GM12865 (cell line): ENCODE results near the gene SEMA5A.

Experiments
- DNase-seq: peaks from one replicate; pipeline ENCODE4 v3.0.0; 2010; ENCODE audit warnings: low read depth
- H3K4me3 ChIP-seq: 2 replicates; pipeline ENCODE4 v1.5.1; 2011; ENCODE audit warnings: mild to moderate bottlenecking, low read depth, low read length, control low read depth
- TF ChIP-seq, protein P1 (sequence below): IDR thresholded peaks from 2 replicates; pipeline ENCODE4 v1.5.1; 2011; ENCODE audit warnings: low read length, control low read depth, low read depth, inconsistent platforms; ENCODE audit not compliant: insufficient read depth; ENCODE audit errors: missing control alignments

Gene SEMA5A

DNA sequence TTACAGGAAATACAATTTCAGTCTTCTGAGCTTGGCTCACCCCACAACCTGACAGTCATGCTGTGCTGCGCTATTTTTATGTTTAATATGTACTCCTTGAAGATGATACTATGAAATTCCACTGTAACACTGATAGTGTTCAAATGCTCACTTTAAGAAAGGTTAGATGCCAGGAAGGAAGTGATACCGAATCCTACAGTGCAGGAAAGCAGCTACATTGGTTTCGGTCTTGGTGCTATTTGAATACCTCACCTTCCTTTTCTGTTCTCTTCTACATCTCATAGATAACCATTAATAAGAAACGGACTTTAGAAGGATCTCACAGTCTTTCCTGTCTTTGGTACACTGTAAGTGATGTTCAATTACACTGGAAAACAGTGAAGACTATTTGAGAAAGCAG is 117.6 kb downstream of the SEMA5A start:
- H3K4me3 ChIP-seq, result no peak overlapping the region
- DNase-seq, result peak; percentile 21
- TF ChIP-seq, protein P1, sequence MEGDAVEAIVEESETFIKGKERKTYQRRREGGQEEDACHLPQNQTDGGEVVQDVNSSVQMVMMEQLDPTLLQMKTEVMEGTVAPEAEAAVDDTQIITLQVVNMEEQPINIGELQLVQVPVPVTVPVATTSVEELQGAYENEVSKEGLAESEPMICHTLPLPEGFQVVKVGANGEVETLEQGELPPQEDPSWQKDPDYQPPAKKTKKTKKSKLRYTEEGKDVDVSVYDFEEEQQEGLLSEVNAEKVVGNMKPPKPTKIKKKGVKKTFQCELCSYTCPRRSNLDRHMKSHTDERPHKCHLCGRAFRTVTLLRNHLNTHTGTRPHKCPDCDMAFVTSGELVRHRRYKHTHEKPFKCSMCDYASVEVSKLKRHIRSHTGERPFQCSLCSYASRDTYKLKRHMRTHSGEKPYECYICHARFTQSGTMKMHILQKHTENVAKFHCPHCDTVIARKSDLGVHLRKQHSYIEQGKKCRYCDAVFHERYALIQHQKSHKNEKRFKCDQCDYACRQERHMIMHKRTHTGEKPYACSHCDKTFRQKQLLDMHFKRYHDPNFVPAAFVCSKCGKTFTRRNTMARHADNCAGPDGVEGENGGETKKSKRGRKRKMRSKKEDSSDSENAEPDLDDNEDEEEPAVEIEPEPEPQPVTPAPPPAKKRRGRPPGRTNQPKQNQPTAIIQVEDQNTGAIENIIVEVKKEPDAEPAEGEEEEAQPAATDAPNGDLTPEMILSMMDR, result no peak

DNA sequence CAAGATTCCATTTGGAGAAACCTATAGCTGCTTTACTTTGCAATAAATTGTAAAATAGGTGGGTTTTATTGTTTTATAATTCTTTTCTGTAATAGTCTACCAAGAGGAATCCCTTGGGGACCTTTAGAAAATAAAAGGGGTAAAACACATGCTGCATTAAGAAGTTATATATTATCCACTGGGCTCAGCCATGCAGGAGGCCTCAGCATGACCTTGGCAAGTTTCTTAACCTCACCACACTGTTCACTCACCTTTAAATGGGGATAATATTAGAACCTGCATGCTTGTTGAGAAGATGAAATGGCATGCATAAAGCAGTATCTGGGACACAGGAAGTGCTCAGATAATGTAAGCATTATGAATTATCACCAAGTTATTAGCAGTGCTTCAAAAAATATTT is 120.2 kb downstream of the SEMA5A start:
- DNase-seq, result no peak
- no peak overlapping the region for H3K4me3 ChIP-seq
- TF ChIP-seq, protein P1, result no peak

DNA sequence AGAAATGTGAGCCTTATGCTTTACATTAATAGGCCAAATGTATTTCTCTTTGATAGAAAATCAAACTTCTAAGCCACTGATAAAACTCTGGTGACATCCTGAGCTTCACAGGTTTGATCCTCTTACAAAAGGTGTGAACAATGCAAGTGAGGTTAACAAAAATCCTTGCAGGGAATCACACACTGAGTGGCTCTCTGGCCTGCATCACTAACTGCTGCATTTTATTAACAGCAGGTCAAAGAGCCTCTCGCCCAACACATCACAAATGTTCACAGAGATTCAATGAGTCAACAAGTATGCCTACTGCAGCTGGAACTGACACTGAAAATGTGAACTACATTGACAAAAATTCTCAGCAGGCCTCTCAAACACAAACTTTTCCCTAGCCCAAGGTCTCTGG is 122.3 kb downstream of the SEMA5A start:
- DNase-seq, result no peak
- no peak overlapping the region for H3K4me3 ChIP-seq
- TF ChIP-seq, protein P1, result no peak

DNA sequence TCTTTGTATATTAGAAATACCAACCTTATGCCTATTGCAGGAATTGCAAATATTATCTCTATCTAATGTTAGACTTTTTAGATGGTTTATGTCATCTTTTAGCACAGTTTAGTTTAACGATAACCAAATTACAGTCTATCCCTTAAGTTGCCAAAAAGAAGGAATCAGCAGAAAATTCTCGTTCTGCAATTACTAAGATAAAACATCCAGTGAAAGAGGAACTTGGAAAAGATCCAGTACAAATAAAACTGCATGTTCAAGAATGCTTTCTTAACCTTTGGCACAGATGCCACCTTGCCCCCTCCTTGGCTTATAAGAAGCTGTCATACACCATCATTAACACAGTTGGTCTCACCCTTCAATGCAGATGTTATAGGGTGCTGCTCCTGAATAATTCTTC is 124.0 kb downstream of the SEMA5A start:
- H3K4me3 ChIP-seq, result no peak overlapping the region
- TF ChIP-seq, protein P1, result no peak
- no peak for DNase-seq

DNA sequence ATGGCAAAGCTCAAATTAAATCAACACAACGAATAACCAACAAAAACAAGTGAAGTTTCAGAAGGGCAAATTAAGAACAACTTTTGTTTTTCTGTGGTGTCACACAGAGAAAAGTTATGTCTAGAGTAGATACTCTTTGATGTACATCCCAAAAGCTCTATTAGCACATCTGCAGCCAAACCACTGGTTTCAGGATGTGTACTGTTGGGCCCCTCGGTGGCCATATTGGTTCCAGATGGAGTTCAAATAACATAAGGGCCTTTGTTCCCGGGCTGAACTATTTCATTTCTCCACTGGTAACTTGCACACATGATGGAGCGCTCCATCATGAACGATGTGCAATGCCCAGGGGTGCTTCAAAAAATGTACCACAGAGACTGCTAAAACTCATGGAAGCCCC is 126.1 kb downstream of the SEMA5A start:
- DNase-seq, result peak; percentile 28
- TF ChIP-seq, protein P1, result no peak

DNA sequence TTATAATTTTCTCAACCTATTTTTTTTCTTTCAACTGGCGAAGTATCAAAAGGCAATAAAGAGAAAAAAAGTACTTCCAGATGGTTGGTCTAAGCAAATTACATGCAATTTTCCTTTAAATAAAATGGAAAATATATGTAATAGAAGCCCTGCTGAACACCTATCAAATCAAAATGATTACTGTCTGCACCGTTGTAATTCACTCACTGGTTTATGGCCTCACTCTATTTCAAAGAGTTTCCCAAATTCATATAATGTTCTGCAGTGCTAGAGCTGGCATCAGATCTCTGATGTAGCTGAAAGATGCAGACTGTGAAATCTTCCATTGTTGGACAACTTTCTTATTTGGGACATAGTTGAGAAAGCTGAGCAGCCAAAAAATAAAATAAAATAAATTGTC is 130.3 kb downstream of the SEMA5A start:
- H3K4me3 ChIP-seq, result no peak overlapping the region
- TF ChIP-seq, protein P1, result no peak
- DNase-seq, result no peak

More for the DNA sequence above, 126.1 kb downstream of the SEMA5A start:
- no peak overlapping the region for H3K4me3 ChIP-seq

DNA sequence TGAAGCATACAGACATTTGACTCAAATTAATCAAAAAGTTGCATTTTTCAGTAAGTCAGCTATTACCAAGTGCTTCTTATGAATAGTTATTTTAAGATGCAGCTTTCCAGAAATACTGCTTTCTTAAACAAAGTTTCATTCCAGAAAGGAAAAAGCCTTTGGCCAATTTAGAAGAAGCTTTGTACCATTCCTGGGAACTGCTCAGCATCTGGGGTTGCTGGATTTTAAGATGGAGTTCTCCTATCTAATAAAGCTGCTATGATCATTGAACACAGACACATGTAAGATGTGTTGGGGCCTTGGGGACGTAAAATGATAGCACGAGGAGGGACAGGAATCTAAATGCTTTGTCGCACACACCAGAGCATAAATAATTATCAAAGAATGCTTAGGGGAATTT is 130.8 kb downstream of the SEMA5A start:
- TF ChIP-seq, protein P1, result no peak
- DNase-seq, result no peak
- H3K4me3 ChIP-seq, result no peak overlapping the region
